Raji (cell line): Measurements from ENCODE around the gene GPR82.

ENCODE experiments used
- POLR2A ChIP-seq: IDR thresholded peaks from 2 replicates; pipeline ENCODE4 v1.6.1; 2011; ENCODE audit warnings: low read depth, low read length, control low read depth; ENCODE audit not compliant: insufficient read depth

The GPR82 gene

DNA sequence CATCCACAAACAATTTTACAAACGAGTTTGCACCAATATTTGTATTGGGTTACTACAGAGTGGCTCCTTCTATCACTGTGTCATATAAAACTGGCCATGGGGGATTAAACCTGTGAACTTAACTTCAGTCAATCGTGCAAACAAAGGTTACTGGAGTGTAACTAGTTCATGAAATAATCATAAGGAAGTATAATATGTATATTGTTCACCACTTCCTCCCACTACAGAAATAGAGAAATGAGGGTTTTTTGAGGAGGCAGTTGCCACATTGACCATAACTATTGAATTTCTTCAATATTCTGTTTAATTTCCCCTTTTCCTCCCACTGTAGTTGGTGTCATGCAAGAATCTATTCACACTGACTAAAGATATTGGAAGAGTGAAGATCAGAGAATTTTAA, at the start of gene GPR82:
GPR82 (plus strand) TSS at position 356 of the 400 bp plus-strand sequence. CDS start 2,846 bp downstream, outside the sequence.
- no peak for TF ChIP-seq POLR2A

GRCh38 chrX:41677183-41678060, 46.6 kb upstream of the GPR82 start:
- TF ChIP-seq POLR2A = no peak

GRCh38 chrX:41684138-41684537, 39.8 kb upstream of the GPR82 start:
- no peak for TF ChIP-seq POLR2A

- TF ChIP-seq POLR2A = no peak
Measured at GRCh38 chrX:41684940-41685339, 39.0 kb upstream of the GPR82 start.

DNA sequence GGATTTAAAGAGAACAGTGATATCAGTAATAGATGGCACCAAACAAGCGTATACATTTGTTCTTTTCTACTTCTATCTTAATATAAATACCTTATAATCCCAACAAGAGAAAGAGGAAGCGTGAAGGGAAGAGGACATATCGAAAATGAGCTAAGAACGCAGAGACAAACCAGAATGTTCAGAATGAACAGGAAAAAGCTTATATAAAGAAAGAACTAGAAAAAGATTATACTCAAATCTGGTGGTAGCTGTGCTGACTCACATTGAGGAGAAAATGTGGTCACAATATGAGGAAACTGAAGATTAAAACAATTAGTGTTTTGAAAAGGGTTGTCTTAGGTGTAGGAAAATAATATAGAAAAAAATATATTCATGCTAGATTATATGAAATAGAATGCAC, 37.2 kb upstream of the GPR82 start:
- TF ChIP-seq POLR2A = no peak

DNA sequence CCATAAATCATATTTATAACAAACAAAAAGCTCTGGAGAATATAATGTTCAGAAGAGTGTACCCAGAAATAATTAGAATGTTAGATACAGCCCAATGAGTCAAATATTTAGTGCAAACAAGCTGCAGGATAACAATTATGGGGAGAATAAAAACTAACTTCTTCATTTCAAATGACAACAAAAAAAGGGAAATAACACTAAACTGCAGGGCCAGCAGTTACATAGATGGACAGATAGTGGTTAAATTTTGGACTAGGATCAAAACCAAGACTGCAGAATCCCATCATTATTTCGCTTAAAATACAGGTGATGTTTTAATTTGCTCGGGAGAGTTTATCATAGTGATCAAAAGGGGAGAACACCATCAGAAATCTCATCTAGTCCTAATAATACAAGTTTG, 35.8 kb upstream of the GPR82 start:
- TF ChIP-seq POLR2A = no peak

GRCh38 chrX:41688835-41689234, 35.1 kb upstream of the GPR82 start, which contains the start of gene GPR34:
GPR34 (plus strand) TSS chrX:41688973; CDS start chrX:41695634, 6,661 bp downstream.
- TF ChIP-seq POLR2A = no peak

DNA sequence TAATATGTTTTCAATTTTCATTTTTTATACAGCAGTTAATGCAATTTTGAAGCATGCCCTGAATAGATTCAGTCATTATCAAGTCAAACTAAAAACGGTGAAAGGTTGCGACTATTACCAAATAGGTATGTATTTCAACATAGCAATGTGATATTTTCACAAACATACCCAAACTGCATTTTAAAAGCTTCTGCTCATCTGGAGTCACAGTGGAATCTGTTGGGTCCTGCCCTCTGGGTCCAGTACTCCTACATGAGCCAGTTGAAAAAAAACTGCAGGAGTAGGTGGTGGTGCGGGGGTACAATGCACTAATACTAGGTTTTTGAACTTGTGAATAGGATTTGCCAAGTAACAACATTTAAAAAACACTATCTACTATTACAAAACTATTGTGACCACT, 34.3 kb upstream of the GPR82 start:
- no peak for TF ChIP-seq POLR2A

DNA sequence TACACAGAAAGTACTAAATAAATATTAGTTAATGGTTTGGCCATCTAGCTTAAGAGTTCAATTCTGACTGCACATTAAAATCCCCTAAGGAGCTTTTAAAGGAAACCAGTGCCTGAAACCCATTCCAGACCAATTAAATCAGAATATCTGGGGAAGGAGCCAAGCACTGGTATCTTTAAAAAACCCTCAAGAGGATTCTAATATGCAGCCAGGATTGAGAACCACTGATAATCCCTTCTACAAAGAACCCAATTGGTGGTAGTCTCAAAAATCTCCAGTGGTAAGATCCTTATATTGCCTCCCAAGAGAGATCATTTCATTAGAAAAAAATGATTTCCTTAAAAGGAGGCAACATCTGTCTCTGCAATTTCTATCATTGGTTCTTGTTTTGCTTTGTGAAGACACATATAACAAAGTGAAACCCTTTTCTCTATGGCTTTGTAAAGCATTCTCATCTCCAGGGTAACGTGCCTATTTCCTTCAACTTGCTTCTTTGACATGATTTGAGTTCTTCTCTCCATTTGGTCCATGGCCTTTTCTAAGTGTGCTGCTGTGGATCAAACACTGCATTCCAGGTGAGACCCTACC, 31.7 kb upstream of the GPR82 start:
- TF ChIP-seq POLR2A = no peak

- TF ChIP-seq POLR2A = no peak
Measured at GRCh38 chrX:41693024-41693423, 31.0 kb upstream of the GPR82 start.

DNA sequence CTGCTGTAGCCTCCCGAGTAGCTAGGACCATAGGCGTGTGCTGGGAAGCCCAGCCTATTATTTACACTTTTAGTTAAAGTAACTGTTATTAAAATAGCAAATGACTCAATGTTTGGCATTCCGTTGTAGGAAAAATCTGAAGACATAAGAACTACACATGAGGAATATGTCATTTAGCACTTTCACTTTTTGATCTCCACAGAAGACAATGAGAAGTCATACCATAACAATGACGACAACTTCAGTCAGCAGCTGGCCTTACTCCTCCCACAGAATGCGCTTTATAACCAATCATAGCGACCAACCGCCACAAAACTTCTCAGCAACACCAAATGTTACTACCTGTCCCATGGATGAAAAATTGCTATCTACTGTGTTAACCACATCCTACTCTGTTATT, 28.6 kb upstream of the GPR82 start:
- TF ChIP-seq POLR2A = no peak

- TF ChIP-seq POLR2A = no peak
Measured at GRCh38 chrX:41703574-41704029, 20.4 kb upstream of the GPR82 start.

GRCh38 chrX:41705042-41705441, 18.9 kb upstream of the GPR82 start:
- no peak for TF ChIP-seq POLR2A

- TF ChIP-seq POLR2A = no peak
Measured at GRCh38 chrX:41705680-41706374, 18.2 kb upstream of the GPR82 start.

GRCh38 chrX:41707218-41707617, 16.8 kb upstream of the GPR82 start:
- TF ChIP-seq POLR2A = no peak

DNA sequence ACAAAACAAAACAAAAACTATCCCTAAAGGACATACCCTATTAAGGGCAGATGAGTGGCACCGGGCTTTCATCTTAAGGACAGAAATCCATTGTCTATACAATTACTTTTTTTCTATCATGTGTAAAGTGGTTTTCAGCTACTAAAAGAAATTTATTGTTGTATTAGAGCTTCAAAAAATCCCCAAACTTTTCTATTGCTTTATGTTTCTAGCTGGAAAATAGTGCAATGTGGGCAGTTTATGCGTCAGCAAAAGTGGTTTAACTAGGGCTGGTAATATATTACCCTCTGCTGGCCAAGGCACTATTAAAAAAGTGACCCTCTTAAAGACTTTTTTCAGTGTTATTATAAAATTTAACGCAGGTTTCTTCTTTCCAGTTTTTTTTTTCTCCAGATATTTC, 15.5 kb upstream of the GPR82 start:
- no peak for TF ChIP-seq POLR2A
